HepG2 (cell line): ENCODE results near the gene LIMK2.

ENCODE experiments used
- CAMTA2 ChIP-seq: sonication (generic); formaldehyde crosslinking; IDR thresholded peaks from 2 replicates; pipeline ENCODE4 v1.4.0; 2020; ENCODE audit warnings: mild to moderate bottlenecking, missing genetic modification reagents, borderline replicate concordance
- CHD2 ChIP-seq: IDR thresholded peaks from 2 replicates; pipeline ENCODE4 v1.6.1; 2011; ENCODE audit warnings: low read depth, low read length, improper control_type of control experiment
- CTCF ChIP-seq: sonication (generic); formaldehyde crosslinking; IDR thresholded peaks from 2 replicates; pipeline ENCODE4 v1.5.0; 2020; ENCODE audit warnings: mild to moderate bottlenecking, missing genetic modification reagents, moderate library complexity
- KDM2A ChIP-seq: sonication (generic); formaldehyde crosslinking; IDR thresholded peaks from 2 replicates; pipeline ENCODE4 v1.4.0; 2020; ENCODE audit warnings: low read depth, missing genetic modification reagents, borderline replicate concordance
- MAF1 ChIP-seq: sonication (generic); formaldehyde crosslinking; IDR thresholded peaks from 2 replicates; pipeline ENCODE4 v1.5.0; 2020; ENCODE audit warnings: missing genetic modification reagents, borderline replicate concordance
- MATR3 ChIP-seq: sonication (generic); formaldehyde crosslinking; IDR thresholded peaks from 2 replicates; pipeline ENCODE4 v1.4.0; 2020; ENCODE audit warnings: missing genetic modification reagents
- MEF2D ChIP-seq: sonication (generic); formaldehyde crosslinking; IDR thresholded peaks from 2 replicates; pipeline ENCODE4 v1.5.1; 2020; ENCODE audit warnings: mild to moderate bottlenecking, missing genetic modification reagents
- NR1H2 ChIP-seq: sonication (generic); formaldehyde crosslinking; IDR thresholded peaks from 2 replicates; pipeline ENCODE4 v1.8.1; 2022; ENCODE audit warnings: low read depth, missing genetic modification reagents, borderline replicate concordance
- PCBP1 ChIP-seq: fragments of 200-400 bp; formaldehyde crosslinking; IDR thresholded peaks from 2 replicates; pipeline ENCODE4 v1.6.1; 2017; ENCODE audit warnings: mild to moderate bottlenecking, low read depth, low read length, borderline replicate concordance
- TAF1 ChIP-seq: sonication (generic); formaldehyde crosslinking; IDR thresholded peaks from 2 replicates; pipeline ENCODE4 v1.4.0; 2020; ENCODE audit warnings: missing genetic modification reagents
- ZBTB33 ChIP-seq: sonication (generic); formaldehyde crosslinking; IDR thresholded peaks from 2 replicates; pipeline ENCODE4 v1.4.0; 2020; ENCODE audit warnings: missing genetic modification reagents
- ZNF512 ChIP-seq: sonication (generic); formaldehyde crosslinking; IDR thresholded peaks from 2 replicates; pipeline ENCODE4 v1.4.0; 2020; ENCODE audit warnings: mild to moderate bottlenecking, missing genetic modification reagents
- ZNF616 ChIP-seq: sonication (generic); formaldehyde crosslinking; IDR thresholded peaks from 2 replicates; pipeline ENCODE4 v1.5.0; 2020; ENCODE audit warnings: low read depth, mild to moderate bottlenecking, missing genetic modification reagents

GRCh38 chr22:31211862-31212730 lies at the start of gene LIMK2:
- TF ChIP-seq CTCF (CRISPR knock-in tag) (peak; percentile 92), CAMTA2 (no peak), TAF1 (peak; percentile 79), MATR3 (CRISPR knock-in tag) (no peak), MAF1 (CRISPR knock-in tag) (no peak), ZNF616 (CRISPR knock-in tag) (0 out of 2 replicates have a peak, but pooled peaks have one; percentile 38), PCBP1 (no peak), ZBTB33 (peak; percentile 55), MEF2D (CRISPR knock-in tag) (no peak), KDM2A (CRISPR knock-in tag) (peak; percentile 92), CHD2 (peak; percentile 22; the same call in 1 of the 2 replicates), ZNF512 (CRISPR knock-in tag) (no peak), NR1H2 (CRISPR knock-in tag) (no peak)
